Activated naive CD4-positive, alpha-beta T cell treated with anti-CD3 and anti-CD28 coated beads for 36 hours (primary cell): ENCODE data around the gene ATP2B2. TPM values are rescaled to one million over a fixed set of nuclear protein-coding genes. Genes with fewer than 3 reads are reported as not detected.

Experiments used
- CTCF ChIA-PET: fragments of 350-600 bp; sonication (Branson Sonifier 250); formaldehyde crosslinking; loops from one replicate; lab custom pipeline; 2021; ENCODE audit warnings: antibody characterized with exemption; lab: Charles Lee
- DNase-seq: peaks from one replicate; pipeline ENCODE4 v3.0.0-alpha.2; 2020
- H3K27ac Mint-ChIP-seq: one replicate; pipeline ENCODE4 v1.8.0; 2021; ENCODE audit warnings: mild to moderate bottlenecking, mixed read lengths
- H3K27me3 Mint-ChIP-seq: one replicate; pipeline ENCODE4 v1.8.0; 2021; ENCODE audit warnings: low read depth, mixed read lengths
- H3K36me3 Mint-ChIP-seq: one replicate; pipeline ENCODE4 v1.8.0; 2021; ENCODE audit warnings: low read depth, mixed read lengths
- H3K4me1 Mint-ChIP-seq: one replicate; pipeline ENCODE4 v1.8.0; 2021; ENCODE audit warnings: low read depth, mixed read lengths
- H3K4me3 Mint-ChIP-seq: one replicate; pipeline ENCODE4 v1.8.0; 2021; ENCODE audit warnings: mild to moderate bottlenecking, moderate library complexity, mixed read lengths
- H3K9me3 Mint-ChIP-seq: one replicate; pipeline ENCODE4 v1.8.0; 2021; ENCODE audit warnings: mixed read lengths
- intact Hi-C: fragments of 100-400 bp; cut with micrococcal nuclease; formaldehyde crosslinking; loops from one replicate; pipeline ENCODE4 v1.15.1; 2023
- total RNA-seq, 2 experiments: library from RNA; stranded (reverse); gene quantifications; one replicate each; pipeline ENCODE4 v1.2.3, GENCODE V29; 2021

Gene ATP2B2
- total RNA-seq, result not detected

DNA sequence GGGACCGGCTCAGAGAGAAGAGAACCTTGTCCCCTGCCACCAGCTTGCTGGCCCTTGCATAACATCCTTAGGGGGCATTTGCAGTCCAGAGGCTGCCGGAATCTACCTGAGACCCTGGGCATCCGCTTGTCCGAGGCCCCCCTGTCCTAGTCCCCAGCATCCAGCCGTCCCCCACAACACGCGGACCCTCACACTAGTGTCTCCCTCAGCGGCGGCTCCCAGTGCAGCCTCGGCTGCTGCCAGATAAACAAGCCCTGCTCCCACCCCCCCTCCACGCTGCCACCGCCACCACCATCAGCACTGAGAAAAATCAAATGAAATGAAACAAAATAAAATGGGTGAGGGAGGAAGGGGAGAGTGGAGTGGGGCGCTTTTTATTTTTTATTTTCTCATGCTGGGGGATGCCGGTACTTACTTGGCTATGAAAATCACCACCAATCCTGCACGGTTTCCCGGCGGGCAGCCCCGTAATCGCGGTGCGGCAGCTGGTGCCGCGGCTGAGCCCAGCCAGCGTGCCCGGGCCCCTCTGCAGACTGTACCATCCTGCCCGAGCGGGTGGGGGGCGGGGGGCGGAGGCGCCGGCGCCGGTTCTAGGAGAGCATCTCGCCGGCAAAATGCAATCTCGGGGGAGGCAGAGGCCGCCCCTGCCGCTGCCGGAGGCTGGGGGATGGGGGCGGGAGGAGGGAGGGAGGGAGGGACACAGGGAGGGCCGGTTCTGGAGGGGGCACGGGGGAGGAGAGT, at the start of gene ATP2B2:
TSS of gene ATP2B2 (minus strand) at position 537 of the 741 bp plus-strand sequence. CDS start 56,043 bp downstream, outside the sequence.
- no peak within 1 kb of the TSS for H3K27ac Mint-ChIP-seq
- CTCF ChIA-PET, result interaction anchor here (0.6 kb wide), 1 partner anchor 436 kb away, joined by 5 read pairs; no protein-coding TSS in a partner anchor
- intact Hi-C loops, result loop anchor here (10.0 kb wide), 1 partner anchor 160 kb away; no protein-coding TSS in a partner anchor
- no peaks in the 10 kb centered on the region for H3K36me3 Mint-ChIP-seq
- peaks cover 6% of the 10 kb centered on the region for H3K4me1 Mint-ChIP-seq
- no peak within 1 kb of the TSS for H3K4me3 Mint-ChIP-seq
- peak; percentile 19 for DNase-seq
- H3K9me3 Mint-ChIP-seq, result no peaks in the 10 kb centered on the region
- peaks cover 13% of the 10 kb centered on the region for H3K27me3 Mint-ChIP-seq

GRCh38 chr3:10554746-10555145, 49.4 kb upstream of the ATP2B2 start:
- no peaks in the 10 kb centered on the region for H3K9me3 Mint-ChIP-seq
- CTCF ChIA-PET, result no interaction called here
- H3K4me1 Mint-ChIP-seq, result peaks cover 10% of the 10 kb centered on the region
- peaks cover 6% of the 10 kb centered on the region for H3K27me3 Mint-ChIP-seq
- DNase-seq, result no peak
- H3K36me3 Mint-ChIP-seq, result no peaks in the 10 kb centered on the region
- H3K4me3 Mint-ChIP-seq, result no peak overlapping the region
- intact Hi-C loops, result no loop called here
- no peak overlapping the region for H3K27ac Mint-ChIP-seq

DNA sequence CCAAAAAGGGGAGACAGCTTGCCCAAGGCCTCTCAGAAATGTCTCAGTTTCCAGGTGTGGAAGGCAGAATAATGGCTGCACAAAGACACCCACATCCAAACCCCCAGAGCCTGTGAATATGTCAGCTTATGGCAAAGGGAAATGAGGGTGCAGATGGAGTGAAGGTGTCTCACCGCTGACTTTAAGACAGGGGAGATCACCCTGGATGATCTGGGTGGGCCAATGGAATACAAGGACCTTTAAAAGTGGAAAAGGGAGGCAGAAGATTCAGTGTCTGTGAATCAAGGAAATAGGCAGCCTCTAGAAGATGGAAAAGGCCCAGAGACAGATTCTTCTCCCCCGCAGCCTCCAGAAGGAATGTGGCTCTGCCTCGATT, 48.8 kb upstream of the ATP2B2 start:
- intact Hi-C loops, result no loop called here
- Mint-ChIP-seq H3K27me3 (peaks cover 5% of the 10 kb centered on the region), H3K4me3 (no peak overlapping the region), H3K27ac (no peak overlapping the region), H3K36me3 (no peaks in the 10 kb centered on the region), H3K9me3 (no peaks in the 10 kb centered on the region), H3K4me1 (peaks cover 11% of the 10 kb centered on the region)
- DNase-seq, result no peak
- CTCF ChIA-PET, result no interaction called here

GRCh38 chr3:10553591-10554235, 48.3 kb upstream of the ATP2B2 start:
- intact Hi-C loops, result no loop called here
- H3K9me3 Mint-ChIP-seq, result no peaks in the 10 kb centered on the region
- DNase-seq, result no peak
- CTCF ChIA-PET, result interaction anchor here (0.7 to 1.2 kb wide), 2 partner anchors 182 to 185 kb away, joined by 3 to 4 read pairs; no protein-coding TSS in a partner anchor
- H3K36me3 Mint-ChIP-seq, result no peaks in the 10 kb centered on the region
- H3K4me1 Mint-ChIP-seq, result peaks cover 14% of the 10 kb centered on the region
- H3K27me3 Mint-ChIP-seq, result peaks cover 3% of the 10 kb centered on the region
- H3K4me3 Mint-ChIP-seq, result no peak overlapping the region
- no peak overlapping the region for H3K27ac Mint-ChIP-seq

DNA sequence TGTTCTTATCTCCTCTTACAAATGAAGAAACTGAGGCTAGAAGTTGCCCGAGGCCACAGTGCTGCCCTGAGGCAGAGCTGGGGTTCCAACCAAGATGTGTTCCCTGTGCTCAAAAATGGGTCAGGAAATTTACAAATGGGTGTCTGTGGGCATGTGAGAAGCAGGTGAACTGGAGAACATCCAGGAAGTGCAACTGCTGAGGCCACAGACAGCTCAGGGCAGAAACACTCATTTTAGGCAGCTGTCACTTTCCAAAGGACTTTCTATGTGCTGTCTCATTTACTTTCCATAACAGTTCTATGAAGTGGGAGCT, 47.2 kb upstream of the ATP2B2 start:
- Mint-ChIP-seq H3K4me3 (no peak overlapping the region), H3K27ac (no peak overlapping the region), H3K4me1 (peaks cover 11% of the 10 kb centered on the region), H3K36me3 (no peaks in the 10 kb centered on the region), H3K27me3 (peaks cover 5% of the 10 kb centered on the region), H3K9me3 (no peaks in the 10 kb centered on the region)
- intact Hi-C loops, result no loop called here
- CTCF ChIA-PET, result interaction anchor here (1.2 kb wide), 1 partner anchor 186 kb away, joined by 3 read pairs; no protein-coding TSS in a partner anchor
- peak; percentile 11 for DNase-seq

- CTCF ChIA-PET, result interaction anchor here (1.2 kb wide), 1 partner anchor 187 kb away, joined by 3 read pairs; no protein-coding TSS in a partner anchor
- no peak overlapping the region for H3K4me3 Mint-ChIP-seq
These were observed 46.6 kb upstream of the ATP2B2 start for GRCh38 chr3:10551821-10552630.

DNA sequence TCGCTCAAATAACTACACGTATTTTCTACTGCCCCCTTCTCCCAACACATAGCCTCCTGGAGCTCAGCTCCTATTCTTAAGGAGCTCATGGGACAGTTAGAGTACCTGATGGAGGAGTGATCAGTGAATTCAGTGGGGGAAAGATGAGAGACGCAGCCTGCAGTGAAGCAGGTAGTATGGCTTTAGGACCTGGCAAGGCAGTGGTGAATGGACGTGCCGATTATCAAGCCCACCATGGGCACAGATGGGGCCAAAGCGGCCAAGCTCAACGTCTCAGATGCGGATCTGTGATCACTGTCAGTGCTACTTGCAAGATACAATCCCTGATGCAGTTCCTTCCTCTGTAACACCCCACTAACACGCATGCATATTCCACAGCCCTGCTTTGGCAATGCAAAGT, 45.8 kb upstream of the ATP2B2 start:
- Mint-ChIP-seq H3K9me3 (no peaks in the 10 kb centered on the region), H3K27ac (no peak overlapping the region), H3K27me3 (peaks cover 10% of the 10 kb centered on the region), H3K4me3 (no peak overlapping the region), H3K36me3 (no peaks in the 10 kb centered on the region), H3K4me1 (peaks cover 11% of the 10 kb centered on the region)
- CTCF ChIA-PET, result interaction anchor here (0.6 kb wide), 1 partner anchor 149 kb away, joined by 3 read pairs; no protein-coding TSS in a partner anchor
- intact Hi-C loops, result no loop called here
- no peak for DNase-seq

More at GRCh38 chr3:10551821-10552630, 46.6 kb upstream of the ATP2B2 start:
- no peak overlapping the region for H3K27ac Mint-ChIP-seq
- peaks cover 5% of the 10 kb centered on the region for H3K27me3 Mint-ChIP-seq
- no peaks in the 10 kb centered on the region for H3K9me3 Mint-ChIP-seq
- H3K4me1 Mint-ChIP-seq, result peaks cover 11% of the 10 kb centered on the region
- intact Hi-C loops, result no loop called here
- DNase-seq, result peak; percentile 82
- H3K36me3 Mint-ChIP-seq, result no peaks in the 10 kb centered on the region

GRCh38 chr3:10550705-10551104, 45.3 kb upstream of the ATP2B2 start:
- no peak for DNase-seq
- Mint-ChIP-seq H3K27me3 (peaks cover 10% of the 10 kb centered on the region), H3K4me3 (no peak overlapping the region), H3K9me3 (no peaks in the 10 kb centered on the region), H3K4me1 (peaks cover 11% of the 10 kb centered on the region), H3K27ac (no peak overlapping the region), H3K36me3 (no peaks in the 10 kb centered on the region)
- CTCF ChIA-PET, result no interaction called here
- intact Hi-C loops, result no loop called here

DNA sequence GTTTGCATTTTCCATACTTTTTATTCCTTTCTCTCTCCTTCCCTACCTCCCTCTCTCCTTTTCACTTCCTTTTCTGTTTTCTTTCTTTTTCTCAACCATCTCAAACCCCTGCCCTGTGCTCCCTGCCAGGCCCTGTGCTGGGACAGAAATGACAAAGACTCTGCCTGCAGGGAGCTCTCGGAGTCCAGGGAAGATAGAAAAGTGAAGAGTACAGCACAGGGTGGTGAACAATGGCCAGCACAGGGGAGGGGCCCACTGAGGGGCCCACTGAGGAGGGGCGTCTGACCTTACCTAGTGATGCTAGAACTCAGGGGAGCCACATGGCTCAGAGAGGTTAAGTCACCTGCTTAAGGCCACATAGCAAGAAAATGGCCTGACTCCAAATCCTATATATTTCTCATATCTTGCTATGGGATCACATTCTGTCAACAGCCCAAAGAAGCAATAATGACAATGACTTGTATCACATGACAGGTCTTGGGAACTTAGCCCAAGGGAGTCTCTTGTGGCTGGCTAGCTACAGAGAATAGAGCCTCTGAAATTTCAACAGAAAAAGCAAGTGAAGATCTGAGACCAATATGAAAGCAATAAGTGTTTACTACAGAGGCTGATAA, 44.3 kb upstream of the ATP2B2 start:
- Mint-ChIP-seq H3K27ac (no peak overlapping the region), H3K4me3 (no peak overlapping the region), H3K36me3 (no peaks in the 10 kb centered on the region), H3K4me1 (peaks cover 11% of the 10 kb centered on the region), H3K9me3 (no peaks in the 10 kb centered on the region), H3K27me3 (peaks cover 10% of the 10 kb centered on the region)
- DNase-seq, result no peak
- intact Hi-C loops, result no loop called here
- CTCF ChIA-PET, result no interaction called here

DNA sequence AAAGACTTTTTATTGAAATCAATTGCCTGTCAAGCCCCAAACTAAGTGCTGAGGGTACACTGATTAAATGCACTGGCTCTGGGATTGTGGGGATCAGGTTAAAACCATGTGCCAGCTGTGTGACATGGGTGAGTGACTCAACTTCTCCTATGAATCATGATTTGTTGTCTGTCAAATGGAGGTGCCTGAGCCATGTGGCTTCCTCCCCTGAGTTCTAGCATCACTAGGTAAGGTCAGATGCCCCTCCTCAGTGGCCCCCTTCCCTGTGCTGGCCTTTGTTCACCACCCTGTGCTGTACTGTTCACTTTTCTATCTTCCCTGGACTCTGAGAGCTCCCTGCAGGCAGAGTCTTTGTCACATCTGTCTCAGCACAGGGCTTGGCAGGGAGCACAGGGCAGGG, 43.6 kb upstream of the ATP2B2 start:
- H3K27me3 Mint-ChIP-seq, result peaks cover 10% of the 10 kb centered on the region
- CTCF ChIA-PET, result no interaction called here
- no peak overlapping the region for H3K4me3 Mint-ChIP-seq
- intact Hi-C loops, result no loop called here
- no peak overlapping the region for H3K27ac Mint-ChIP-seq
- H3K9me3 Mint-ChIP-seq, result no peaks in the 10 kb centered on the region
- peaks cover 11% of the 10 kb centered on the region for H3K4me1 Mint-ChIP-seq
- H3K36me3 Mint-ChIP-seq, result no peaks in the 10 kb centered on the region
- DNase-seq, result peak; percentile 53

DNA sequence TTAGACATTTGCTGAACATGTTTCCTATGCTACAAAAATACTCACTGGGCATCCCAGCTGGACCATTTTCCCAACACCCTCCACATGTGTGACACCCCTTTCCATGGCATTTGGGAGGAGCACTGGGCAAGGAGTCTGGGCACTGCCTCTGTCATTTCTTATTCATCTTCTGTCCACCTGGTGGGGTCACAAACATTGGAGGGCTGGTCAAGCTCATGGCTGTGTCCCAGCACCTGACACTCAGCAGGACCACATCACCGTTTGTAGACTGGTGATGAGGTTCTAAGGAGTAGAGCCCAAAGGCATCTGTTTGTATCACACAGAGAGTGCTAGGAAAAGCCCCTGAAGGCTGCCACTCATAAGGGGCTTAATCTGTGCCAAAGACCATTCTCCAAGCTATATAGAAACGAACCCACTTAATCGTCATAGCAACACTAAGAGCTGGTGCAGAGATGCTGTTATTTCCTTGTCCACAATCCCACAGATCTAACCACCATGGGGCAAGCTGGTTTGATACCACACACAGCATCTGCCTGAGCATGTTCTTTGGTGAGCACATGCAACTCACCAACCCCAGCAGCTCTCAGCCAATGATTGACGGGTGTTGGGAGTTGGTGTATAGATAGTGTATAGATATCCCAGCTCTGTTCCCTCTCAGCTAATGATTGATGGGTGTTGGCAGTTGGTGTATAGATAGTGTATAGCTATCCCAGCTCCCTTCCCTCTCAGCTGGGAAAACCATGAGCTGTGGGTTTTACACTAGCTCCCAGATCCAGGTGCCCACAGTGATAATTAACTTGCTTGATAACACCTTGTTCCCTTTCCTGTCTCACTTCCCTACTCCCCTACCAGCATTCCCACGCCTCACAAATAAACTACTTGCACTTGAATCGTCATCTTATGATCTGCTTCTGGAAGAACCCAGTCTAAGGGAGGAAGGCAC, 42.7 kb upstream of the ATP2B2 start:
- CTCF ChIA-PET, result no interaction called here
- DNase-seq, result no peak

More for the DNA sequence above, 42.7 kb upstream of the ATP2B2 start:
- Mint-ChIP-seq H3K27me3 (peaks cover 10% of the 10 kb centered on the region), H3K9me3 (peaks cover 2% of the 10 kb centered on the region), H3K4me1 (peaks cover 11% of the 10 kb centered on the region), H3K4me3 (no peak overlapping the region), H3K27ac (no peak overlapping the region), H3K36me3 (no peaks in the 10 kb centered on the region)
- intact Hi-C loops, result no loop called here
